ENCODE measurements around the gene AMN.
"Not testable (repeated sequence)": the region's sequence is repeated elsewhere in the genome, so short reads cannot be mapped to it uniquely, and the experiment has no call there.

AMN gene

GRCh38 chr14:102913341-102914211, 8.9 kb upstream of the AMN start:
- DNase-seq (ENCODE audit: low spot score): no peak

- DNase-seq (ENCODE audit: low spot score): no peak
These were observed 7.8 kb upstream of the AMN start for GRCh38 chr14:102914474-102915291.

- DNase-seq (ENCODE audit: low spot score): no peak
These were observed 7.0 kb upstream of the AMN start for GRCh38 chr14:102915292-102916110.

- DNase-seq (ENCODE audit: low spot score): no peak
These were observed 6.0 kb upstream of the AMN start for GRCh38 chr14:102916347-102917055.

GRCh38 chr14:102917056-102917385, 5.4 kb upstream of the AMN start:
- DNase-seq (ENCODE audit: low spot score): no peak

- DNase-seq (ENCODE audit: low spot score): peak; percentile 40
These were observed 4.8 kb upstream of the AMN start for GRCh38 chr14:102917469-102918211.

GRCh38 chr14:102918438-102918837, 4.0 kb upstream of the AMN start:
- DNase-seq (ENCODE audit: low spot score): no peak

- no peak for DNase-seq (ENCODE audit: low spot score)
These were observed 2.0 kb upstream of the AMN start for GRCh38 chr14:102920273-102920997.

GRCh38 chr14:102920998-102921304, 1.5 kb upstream of the AMN start:
- no peak for DNase-seq (ENCODE audit: low spot score)

- no peak for DNase-seq (ENCODE audit: low spot score)
These were observed 900 bp downstream of the AMN start for GRCh38 chr14:102923201-102923924.

GRCh38 chr14:102923925-102924486, 1.5 kb downstream of the AMN start:
- DNase-seq (ENCODE audit: low spot score): no peak

GRCh38 chr14:102924632-102925588, 2.4 kb downstream of the AMN start:
- no peak for DNase-seq (ENCODE audit: low spot score)

- no peak for DNase-seq (ENCODE audit: low spot score)
These were observed 3.2 kb downstream of the AMN start for GRCh38 chr14:102925646-102926045.

GRCh38 chr14:102926104-102926503, 3.6 kb downstream of the AMN start:
- DNase-seq (ENCODE audit: low spot score): no peak

- not testable (repeated sequence) for DNase-seq (ENCODE audit: low spot score)
These were observed 4.4 kb downstream of the AMN start for GRCh38 chr14:102926840-102927239.

- DNase-seq (ENCODE audit: low spot score): peak; percentile 74
These were observed 4.9 kb downstream of the AMN start for GRCh38 chr14:102927346-102927877.

- no peak for DNase-seq (ENCODE audit: low spot score)
These were observed 5.5 kb downstream of the AMN start for GRCh38 chr14:102927878-102928411.
